ENCODE data around the gene ZBTB18.

The ZBTB18 gene

DNA sequence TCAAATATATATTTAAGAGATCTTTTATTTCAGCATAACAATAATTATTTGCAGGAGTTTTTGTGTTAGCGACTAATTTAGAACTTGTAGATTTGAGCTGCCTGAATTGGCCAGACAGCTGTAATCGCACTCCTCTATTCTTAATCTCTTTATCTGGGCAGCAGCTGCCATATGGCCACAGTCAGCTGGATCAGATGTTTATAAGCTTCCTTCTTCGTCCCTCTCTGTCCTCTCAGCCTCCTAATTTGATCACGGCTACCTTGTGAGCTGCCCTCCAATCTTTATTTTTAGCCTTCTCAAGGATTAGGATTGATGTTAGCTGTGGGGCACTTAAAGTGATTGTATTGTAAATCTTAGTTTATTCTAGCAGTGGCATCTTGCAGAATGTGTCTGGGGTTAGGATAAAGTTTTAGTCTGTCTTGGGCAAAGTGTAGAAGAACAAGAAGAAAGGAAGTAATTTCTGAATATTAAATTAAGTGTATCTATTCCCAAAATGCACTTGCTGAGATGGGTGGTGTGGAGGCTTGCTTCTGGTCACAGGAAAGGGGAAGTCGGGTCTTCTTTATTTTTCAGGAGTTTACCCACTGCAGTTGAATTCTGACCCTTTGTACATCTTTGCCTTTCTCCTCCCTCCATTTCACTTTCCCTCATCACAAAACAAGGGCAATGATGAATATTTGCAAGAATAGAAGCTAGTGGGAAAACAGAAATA, 1.1 kb downstream of the ZBTB18 start:
- H3K4me3 ChIP-seq (ENCODE audit: low read depth, low read length) = no peak overlapping the region
- in situ Hi-C loops (cut with HindIII; ENCODE audit: low sequenced_read_pairs) = no loop called here
- DNase-seq (ENCODE audit: low read depth, low spot score) = no peak
- TF ChIP-seq, protein P1, sequence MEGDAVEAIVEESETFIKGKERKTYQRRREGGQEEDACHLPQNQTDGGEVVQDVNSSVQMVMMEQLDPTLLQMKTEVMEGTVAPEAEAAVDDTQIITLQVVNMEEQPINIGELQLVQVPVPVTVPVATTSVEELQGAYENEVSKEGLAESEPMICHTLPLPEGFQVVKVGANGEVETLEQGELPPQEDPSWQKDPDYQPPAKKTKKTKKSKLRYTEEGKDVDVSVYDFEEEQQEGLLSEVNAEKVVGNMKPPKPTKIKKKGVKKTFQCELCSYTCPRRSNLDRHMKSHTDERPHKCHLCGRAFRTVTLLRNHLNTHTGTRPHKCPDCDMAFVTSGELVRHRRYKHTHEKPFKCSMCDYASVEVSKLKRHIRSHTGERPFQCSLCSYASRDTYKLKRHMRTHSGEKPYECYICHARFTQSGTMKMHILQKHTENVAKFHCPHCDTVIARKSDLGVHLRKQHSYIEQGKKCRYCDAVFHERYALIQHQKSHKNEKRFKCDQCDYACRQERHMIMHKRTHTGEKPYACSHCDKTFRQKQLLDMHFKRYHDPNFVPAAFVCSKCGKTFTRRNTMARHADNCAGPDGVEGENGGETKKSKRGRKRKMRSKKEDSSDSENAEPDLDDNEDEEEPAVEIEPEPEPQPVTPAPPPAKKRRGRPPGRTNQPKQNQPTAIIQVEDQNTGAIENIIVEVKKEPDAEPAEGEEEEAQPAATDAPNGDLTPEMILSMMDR (IDR thresholded peaks at IDR 0.05; ENCODE audit: low read depth, low read length) = no peak

DNA sequence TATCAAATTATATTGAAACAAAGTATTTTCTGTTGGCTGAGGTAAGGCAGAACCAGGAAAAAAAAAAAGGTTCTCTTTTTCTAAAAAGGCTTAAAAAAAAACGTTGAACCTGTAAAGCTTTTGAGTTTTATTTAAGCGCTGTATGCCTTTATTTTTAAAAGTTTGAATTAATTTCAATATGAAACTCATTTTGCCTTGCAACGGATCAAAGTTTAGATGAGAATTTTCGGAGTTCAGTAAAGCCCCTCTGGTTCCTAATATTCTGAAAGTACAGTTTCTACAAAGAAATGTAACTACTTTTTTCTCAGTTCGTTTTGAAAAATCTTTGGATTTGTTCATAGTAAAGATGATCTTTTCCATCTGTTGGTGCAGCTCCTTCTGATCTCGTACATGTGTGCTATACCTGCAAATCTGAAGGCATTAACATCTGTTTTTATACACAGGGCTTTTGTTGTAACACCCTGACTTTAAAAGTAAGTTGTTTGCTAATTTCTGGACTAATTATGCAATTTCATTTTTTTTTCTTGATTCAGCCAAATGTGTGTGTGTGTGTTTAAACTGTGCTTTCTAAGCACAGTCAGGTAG, 1.7 kb downstream of the ZBTB18 start:
- TF ChIP-seq, protein P1 (IDR thresholded peaks at IDR 0.05; ENCODE audit: low read depth, low read length) = no peak
- DNase-seq (ENCODE audit: low read depth, low spot score) = no peak
- in situ Hi-C loops (cut with HindIII; ENCODE audit: low sequenced_read_pairs) = no loop called here
- no peak overlapping the region for H3K4me3 ChIP-seq (ENCODE audit: low read depth, low read length)

DNA sequence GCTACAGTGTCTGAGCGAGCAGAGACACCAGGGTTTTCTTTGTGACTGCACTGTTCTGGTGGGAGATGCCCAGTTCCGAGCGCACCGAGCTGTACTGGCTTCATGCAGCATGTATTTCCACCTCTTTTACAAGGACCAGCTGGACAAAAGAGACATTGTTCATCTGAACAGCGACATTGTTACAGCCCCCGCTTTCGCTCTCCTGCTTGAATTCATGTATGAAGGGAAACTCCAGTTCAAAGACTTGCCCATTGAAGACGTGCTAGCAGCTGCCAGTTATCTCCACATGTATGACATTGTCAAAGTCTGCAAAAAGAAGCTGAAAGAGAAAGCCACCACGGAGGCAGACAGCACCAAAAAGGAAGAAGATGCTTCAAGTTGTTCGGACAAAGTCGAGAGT, 2.7 kb downstream of the ZBTB18 start:
- no peak for DNase-seq (ENCODE audit: low read depth, low spot score)
- in situ Hi-C loops (cut with HindIII; ENCODE audit: low sequenced_read_pairs) = no loop called here
- TF ChIP-seq, protein P1 (IDR thresholded peaks at IDR 0.05; ENCODE audit: low read depth, low read length) = no peak
- H3K4me3 ChIP-seq (ENCODE audit: low read depth, low read length) = no peak overlapping the region

DNA sequence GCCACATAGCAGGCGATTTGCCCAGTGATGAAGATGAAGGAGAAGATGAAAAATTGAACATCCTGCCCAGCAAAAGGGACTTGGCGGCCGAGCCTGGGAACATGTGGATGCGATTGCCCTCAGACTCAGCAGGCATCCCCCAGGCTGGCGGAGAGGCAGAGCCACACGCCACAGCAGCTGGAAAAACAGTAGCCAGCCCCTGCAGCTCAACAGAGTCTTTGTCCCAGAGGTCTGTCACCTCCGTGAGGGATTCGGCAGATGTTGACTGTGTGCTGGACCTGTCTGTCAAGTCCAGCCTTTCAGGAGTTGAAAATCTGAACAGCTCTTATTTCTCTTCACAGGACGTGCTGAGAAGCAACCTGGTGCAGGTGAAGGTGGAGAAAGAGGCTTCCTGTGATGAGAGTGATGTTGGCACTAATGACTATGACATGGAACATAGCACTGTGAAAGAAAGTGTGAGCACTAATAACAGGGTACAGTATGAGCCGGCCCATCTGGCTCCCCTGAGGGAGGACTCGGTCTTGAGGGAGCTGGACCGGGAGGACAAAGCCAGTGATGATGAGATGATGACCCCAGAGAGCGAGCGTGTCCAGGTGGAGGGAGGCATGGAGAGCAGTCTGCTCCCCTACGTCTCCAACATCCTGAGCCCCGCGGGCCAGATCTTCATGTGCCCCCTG, 3.3 kb downstream of the ZBTB18 start:
- in situ Hi-C loops (cut with HindIII; ENCODE audit: low sequenced_read_pairs) = no loop called here
- H3K4me3 ChIP-seq (ENCODE audit: low read depth, low read length) = no peak overlapping the region
- TF ChIP-seq, protein P1 (IDR thresholded peaks at IDR 0.05; ENCODE audit: low read depth, low read length) = no peak
- DNase-seq (ENCODE audit: low read depth, low spot score) = no peak

DNA sequence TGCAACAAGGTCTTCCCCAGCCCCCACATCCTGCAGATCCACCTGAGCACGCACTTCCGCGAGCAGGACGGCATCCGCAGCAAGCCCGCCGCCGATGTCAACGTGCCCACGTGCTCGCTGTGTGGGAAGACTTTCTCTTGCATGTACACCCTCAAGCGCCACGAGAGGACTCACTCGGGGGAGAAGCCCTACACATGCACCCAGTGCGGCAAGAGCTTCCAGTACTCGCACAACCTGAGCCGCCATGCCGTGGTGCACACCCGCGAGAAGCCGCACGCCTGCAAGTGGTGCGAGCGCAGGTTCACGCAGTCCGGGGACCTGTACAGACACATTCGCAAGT, 3.8 kb downstream of the ZBTB18 start:
- DNase-seq (ENCODE audit: low read depth, low spot score) = no peak
- TF ChIP-seq, protein P1 (IDR thresholded peaks at IDR 0.05; ENCODE audit: low read depth, low read length) = no peak
- in situ Hi-C loops (cut with HindIII; ENCODE audit: low sequenced_read_pairs) = no loop called here
- H3K4me3 ChIP-seq (ENCODE audit: low read depth, low read length) = no peak overlapping the region

DNA sequence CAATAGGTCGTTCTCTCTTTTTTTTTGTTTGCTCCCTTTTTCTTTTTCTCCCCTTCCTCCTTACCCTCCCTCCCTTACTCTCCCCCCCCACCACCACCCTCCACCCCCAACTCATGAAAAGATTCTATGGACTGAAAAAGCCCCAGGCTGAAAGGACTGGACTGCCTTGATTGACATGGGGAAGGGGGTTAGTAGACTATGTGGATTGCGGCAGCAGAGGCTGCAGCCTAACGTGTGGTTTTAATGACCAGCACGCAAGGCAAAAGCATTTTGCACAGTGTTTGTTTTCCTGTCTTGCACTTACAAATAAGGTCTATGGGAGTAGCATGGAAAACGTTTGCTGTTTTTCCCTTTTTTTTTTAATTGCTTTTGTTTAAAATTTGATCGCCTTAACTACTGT, 5.5 kb downstream of the ZBTB18 start:
- TF ChIP-seq, protein P1 (IDR thresholded peaks at IDR 0.05; ENCODE audit: low read depth, low read length) = no peak
- no peak overlapping the region for H3K4me3 ChIP-seq (ENCODE audit: low read depth, low read length)
- in situ Hi-C loops (cut with HindIII; ENCODE audit: low sequenced_read_pairs) = no loop called here
- DNase-seq (ENCODE audit: low read depth, low spot score) = no peak

Data from astrocyte of the spinal cord (primary cell).